Subcutaneous adipose tissue (tissue), 4 donors: ENCODE results near the gene CNTNAP2. TPM values are rescaled to one million over a fixed set of nuclear protein-coding genes. Genes with fewer than 3 reads are reported as not detected.

Experiments used
- CTCF ChIP-seq: fragments of 450-650 bp; IDR thresholded peaks from one replicate; pipeline ENCODE4 v1.5.1; 2016; ENCODE audit warnings: low read depth, mild to moderate bottlenecking, control low read depth, antibody characterized with exemption, moderate library complexity
- total RNA-seq, 4 donors: library from RNA; depleted of rRNA; stranded (reverse); fragments of >200 nt; gene quantifications; one replicate each; pipeline ENCODE4 v1.1.0, GENCODE V29; 2016

Gene CNTNAP2
- total RNA-seq, 4 donors from 2014 or later, result not detected

DNA sequence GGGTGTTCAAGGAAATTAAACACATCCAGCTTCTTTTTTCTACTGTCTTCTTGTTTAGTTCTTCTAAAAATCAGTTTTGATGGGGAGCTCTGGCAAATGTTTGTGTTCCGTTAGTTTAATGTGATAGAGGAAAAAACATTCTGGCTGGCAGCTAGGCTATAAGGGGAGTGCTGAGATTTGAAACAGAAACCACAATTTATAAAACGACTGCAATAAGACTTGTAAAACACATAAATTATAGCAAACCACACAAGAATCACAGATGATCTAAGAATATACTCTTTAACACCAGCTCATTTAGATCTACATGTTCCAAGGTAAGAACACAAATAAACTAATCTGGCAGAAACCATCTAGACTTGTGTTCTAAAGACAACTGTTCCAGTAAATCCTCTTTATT lies 425.5 kb downstream of the CNTNAP2 start:
- TF ChIP-seq CTCF, result no peak

- TF ChIP-seq CTCF, result no peak
Measured at GRCh38 chr7:146544748-146545147, 428.1 kb downstream of the CNTNAP2 start.

- no peak for TF ChIP-seq CTCF
Measured at GRCh38 chr7:146548816-146549215, 432.2 kb downstream of the CNTNAP2 start.

DNA sequence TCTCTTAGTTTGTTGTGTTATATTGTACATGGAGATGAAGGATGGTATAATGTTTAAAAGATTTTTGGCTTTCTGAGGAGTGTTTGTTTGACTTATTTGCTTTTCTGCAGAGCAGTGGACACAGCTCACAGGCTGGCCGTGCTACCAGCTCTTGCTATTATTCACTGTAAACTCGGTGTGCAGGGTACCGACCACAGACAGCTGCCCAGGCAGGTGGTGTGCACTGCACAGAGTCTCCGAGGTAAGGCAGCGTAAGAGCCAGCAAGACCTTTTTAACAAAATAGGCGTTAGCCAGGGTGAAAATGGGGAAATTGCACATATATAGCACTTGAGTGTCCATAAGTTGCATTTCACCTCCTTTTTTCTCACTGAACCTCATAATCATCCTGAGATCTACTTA lies 438.0 kb downstream of the CNTNAP2 start:
- TF ChIP-seq CTCF, result no peak

DNA sequence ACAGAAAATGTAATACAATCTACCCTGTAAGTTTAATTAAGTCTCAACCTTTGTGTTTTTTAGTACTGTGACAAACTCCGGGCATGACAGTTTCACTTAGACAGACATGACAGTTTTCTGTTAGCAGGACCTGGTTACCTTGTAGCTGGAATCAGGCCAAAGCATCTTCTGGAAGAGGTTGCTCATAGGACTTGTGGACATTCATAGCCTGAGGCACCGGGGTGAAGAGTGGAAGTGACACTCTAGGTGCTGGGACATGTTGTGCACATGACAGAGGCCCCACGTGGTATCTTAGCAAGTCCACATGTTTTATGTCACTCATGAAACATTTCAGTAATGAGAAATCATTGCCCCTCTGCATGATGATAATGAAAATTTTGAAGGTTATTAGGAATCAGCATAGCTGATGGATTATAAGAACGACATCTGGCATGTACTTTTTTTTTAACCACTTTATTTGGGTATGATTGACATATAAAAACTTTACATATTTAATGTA lies 441.4 kb downstream of the CNTNAP2 start:
- no peak for TF ChIP-seq CTCF

- TF ChIP-seq CTCF, result no peak
Measured at GRCh38 chr7:146565872-146566271, 449.3 kb downstream of the CNTNAP2 start.

- no peak for TF ChIP-seq CTCF
Measured at GRCh38 chr7:146575903-146576302, 459.3 kb downstream of the CNTNAP2 start.
